Measurements from ENCODE around the gene SF3B6.
"Not testable (repeated sequence)": the region's sequence is repeated elsewhere in the genome, so short reads cannot be mapped to it uniquely, and the experiment has no call there.

- not testable (repeated sequence) for TF ChIP-seq CTCF (IDR thresholded peaks at IDR 0.05 in 8 of 11, conservative IDR thresholded peaks at IDR 0.05 in 3 of 11); POLR2A (IDR thresholded peaks at IDR 0.05)
Measured at GRCh38 chr2:24043133-24043532, 33.0 kb downstream of the SF3B6 start.
